OCI-LY7 (cell line): ENCODE data around the gene SRSF5. TPM values are rescaled to one million over a fixed set of nuclear protein-coding genes. Genes with fewer than 3 reads are reported as not detected.

Experiments
- BruUV-seq: library from RNA; stranded (reverse); fragments of 400-500 nt; replicated peaks from 2 replicates; lab custom pipeline; 2021; lab: Mats Ljungman, UMichigan
- CTCF ChIA-PET: fragments of 300-600 bp; sonication (Branson Sonifier 250); formaldehyde crosslinking; loops from one replicate; lab custom pipeline; 2022; ENCODE audit warnings: antibody characterized with exemption; ENCODE audit not compliant: unreplicated experiment; lab: Charles Lee
- POLR2A ChIA-PET: fragments of 300-600 bp; sonication (Branson Sonifier 250); formaldehyde crosslinking; loops from one replicate; lab custom pipeline; 2022; ENCODE audit warnings: antibody characterized with exemption; lab: Charles Lee
- DNase-seq: peaks from one replicate; pipeline ENCODE4 v3.0.0-alpha.2; 2015; ENCODE audit warnings: low spot score
- H2AFZ ChIP-seq: fragments of 200-600 bp; sonication (generic), shearing (Covaris generic); 2 replicates; pipeline ENCODE4 v1.6.1; 2014; ENCODE audit warnings: mild to moderate bottlenecking, antibody characterized with exemption, low read length, moderate library complexity
- H3K27ac ChIP-seq: fragments of 200-600 bp; sonication (generic); 2 replicates; pipeline ENCODE4 v1.5.1; 2014; ENCODE audit warnings: mixed run types, low read depth, mild to moderate bottlenecking, moderate library complexity, low read length, inconsistent platforms; ENCODE audit not compliant: poor library complexity, severe bottlenecking
- H3K36me3 ChIP-seq: fragments of 200-600 bp; sonication (generic); 2 replicates; pipeline ENCODE4 v1.6.1; 2014; ENCODE audit warnings: mild to moderate bottlenecking, antibody characterized with exemption, low read length, moderate library complexity, mixed read lengths; ENCODE audit not compliant: insufficient read depth
- H3K4me1 ChIP-seq: fragments of 200-600 bp; sonication (generic); 2 replicates; pipeline ENCODE4 v1.5.1; 2014; ENCODE audit warnings: mild to moderate bottlenecking, low read length; ENCODE audit not compliant: insufficient read depth, poor library complexity, severe bottlenecking
- H3K4me2 ChIP-seq: fragments of 200-600 bp; sonication (generic); 2 replicates; pipeline ENCODE4 v1.6.1; 2014; ENCODE audit warnings: mild to moderate bottlenecking, low read length
- H3K4me3 ChIP-seq: fragments of 200-600 bp; sonication (generic); 2 replicates; pipeline ENCODE4 v1.5.1; 2014; ENCODE audit warnings: mild to moderate bottlenecking, low read depth, low read length; ENCODE audit not compliant: poor library complexity, severe bottlenecking
- H3K79me2 ChIP-seq: fragments of 200-600 bp; sonication (generic); 2 replicates; pipeline ENCODE4 v1.6.1; 2016; ENCODE audit warnings: low read depth, mild to moderate bottlenecking, low read length, moderate library complexity, mixed read lengths; ENCODE audit not compliant: insufficient read depth
- H3K9me2 ChIP-seq: fragments of 200-600 bp; sonication (generic); 2 replicates; pipeline ENCODE4 v1.6.1; 2016; ENCODE audit warnings: mild to moderate bottlenecking, low read length, mixed read lengths; ENCODE audit not compliant: insufficient read depth
- H3K9me3 ChIP-seq: fragments of 200-600 bp; sonication (generic); 2 replicates; pipeline ENCODE4 v1.6.1; 2014; ENCODE audit warnings: mild to moderate bottlenecking, mixed run types, low read length, mixed read lengths
- H4K20me1 ChIP-seq: fragments of 200-600 bp; sonication (generic); 2 replicates; pipeline ENCODE4 v1.6.1; 2014; ENCODE audit warnings: mild to moderate bottlenecking, antibody characterized with exemption, low read length, moderate library complexity, mixed read lengths; ENCODE audit not compliant: insufficient read depth
- EZH2phosphoT487 ChIP-seq: fragments of 200-600 bp; sonication (generic); IDR thresholded peaks from 2 replicates; pipeline ENCODE4 v1.6.1; 2018; ENCODE audit warnings: low read depth, borderline replicate concordance, mild to moderate bottlenecking, mixed run types, antibody characterized with exemption, low read length, moderate library complexity, mixed read lengths
- intact Hi-C: fragments of 100-400 bp; cut with micrococcal nuclease; formaldehyde crosslinking; loops from one replicate; pipeline ENCODE4 v1.10.0; 2022; ENCODE audit not compliant: unreplicated experiment
- total RNA-seq, 2 experiments: library from RNA; depleted of rRNA in 1 of 2; stranded (reverse); fragments of >200 nt in 1 of 2; shearing (Covaris generic) in 1 of 2; gene quantifications; 2 replicates each; pipeline ENCODE4 v1.2.3, GENCODE V29; 2014 to 2022
- TF ChIP-seq, protein P1 (sequence below): fragments of 200-600 bp; sonication (generic); conservative IDR thresholded peaks from 2 replicates; pipeline ENCODE4 v1.5.1; 2014; ENCODE audit warnings: mild to moderate bottlenecking, antibody characterized with exemption, low read length, moderate library complexity, mixed read lengths

The SRSF5 gene
- total RNA-seq, 2 experiments from 2014 or later: 341 to 474 TPM

DNA sequence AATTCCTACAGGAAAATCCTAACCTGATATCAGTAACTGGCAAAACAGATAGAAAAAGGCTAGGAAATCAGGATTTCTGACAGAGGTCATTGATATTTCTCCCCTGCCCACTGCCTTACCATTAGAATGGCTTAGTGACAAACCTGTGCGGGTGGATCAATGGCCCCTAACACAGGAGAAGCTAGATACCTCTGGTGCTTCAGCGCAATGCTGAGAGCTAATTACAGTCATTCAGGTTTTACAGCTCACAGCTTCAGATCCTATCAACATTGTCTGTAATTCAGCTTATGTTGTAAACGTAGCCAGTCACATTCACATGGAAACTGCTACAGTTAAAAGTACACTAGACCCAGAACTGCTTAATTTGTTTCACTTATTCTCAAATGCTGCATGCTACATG, 47.5 kb downstream of the SRSF5 start:
- Histone ChIP-seq H3K36me3 (no peaks in the 10 kb centered on the region), H4K20me1 (no peaks in the 10 kb centered on the region), H2AFZ (no peak overlapping the region), H3K4me3 (no peak overlapping the region), H3K79me2 (no peaks in the 10 kb centered on the region), H3K4me2 (no peak overlapping the region), H3K9me3 (no peaks in the 10 kb centered on the region), H3K4me1 (no peaks in the 10 kb centered on the region), H3K27ac (no peak overlapping the region), H3K9me2 (no peaks in the 10 kb centered on the region)
- no peak for DNase-seq
- CTCF ChIA-PET: no interaction called here
- TF ChIP-seq EZH2phosphoT487: no peak
- TF ChIP-seq, protein P1, sequence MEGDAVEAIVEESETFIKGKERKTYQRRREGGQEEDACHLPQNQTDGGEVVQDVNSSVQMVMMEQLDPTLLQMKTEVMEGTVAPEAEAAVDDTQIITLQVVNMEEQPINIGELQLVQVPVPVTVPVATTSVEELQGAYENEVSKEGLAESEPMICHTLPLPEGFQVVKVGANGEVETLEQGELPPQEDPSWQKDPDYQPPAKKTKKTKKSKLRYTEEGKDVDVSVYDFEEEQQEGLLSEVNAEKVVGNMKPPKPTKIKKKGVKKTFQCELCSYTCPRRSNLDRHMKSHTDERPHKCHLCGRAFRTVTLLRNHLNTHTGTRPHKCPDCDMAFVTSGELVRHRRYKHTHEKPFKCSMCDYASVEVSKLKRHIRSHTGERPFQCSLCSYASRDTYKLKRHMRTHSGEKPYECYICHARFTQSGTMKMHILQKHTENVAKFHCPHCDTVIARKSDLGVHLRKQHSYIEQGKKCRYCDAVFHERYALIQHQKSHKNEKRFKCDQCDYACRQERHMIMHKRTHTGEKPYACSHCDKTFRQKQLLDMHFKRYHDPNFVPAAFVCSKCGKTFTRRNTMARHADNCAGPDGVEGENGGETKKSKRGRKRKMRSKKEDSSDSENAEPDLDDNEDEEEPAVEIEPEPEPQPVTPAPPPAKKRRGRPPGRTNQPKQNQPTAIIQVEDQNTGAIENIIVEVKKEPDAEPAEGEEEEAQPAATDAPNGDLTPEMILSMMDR: no peak
- no TSS peak for BruUV-seq
- POLR2A ChIA-PET: interaction anchor here (0.5 kb wide), 1 partner anchor 373 kb away, joined by 3 read pairs; no protein-coding TSS in a partner anchor
- intact Hi-C loops: loop anchor here (10.0 kb wide), 1 partner anchor 230 kb away; no protein-coding TSS in a partner anchor

DNA sequence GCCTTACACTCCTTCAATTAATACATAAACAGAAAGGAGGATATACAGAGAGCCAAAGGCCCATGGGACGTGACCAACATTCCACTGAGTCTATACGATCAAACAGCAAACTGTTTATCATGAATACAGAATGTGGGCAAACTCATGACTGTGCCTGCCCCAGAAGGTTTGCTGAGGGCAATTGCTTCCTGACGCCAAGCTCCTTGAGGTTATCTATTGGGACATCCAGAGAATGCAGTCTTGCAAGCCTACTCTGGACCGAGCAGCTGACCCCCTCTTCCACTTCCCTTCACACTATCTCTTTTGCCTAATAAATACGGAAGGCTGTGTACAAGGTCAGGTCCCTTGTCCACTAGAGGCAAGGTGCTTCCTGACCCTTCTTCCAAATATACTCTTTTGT, 48.6 kb downstream of the SRSF5 start:
- no peak for TF ChIP-seq EZH2phosphoT487
- TF ChIP-seq, protein P1: no peak
- H3K9me2 ChIP-seq: no peaks in the 10 kb centered on the region
- no peak overlapping the region for H3K4me3 ChIP-seq
- H2AFZ ChIP-seq: no peak overlapping the region
- no peaks in the 10 kb centered on the region for H4K20me1 ChIP-seq
- H3K79me2 ChIP-seq: no peaks in the 10 kb centered on the region
- DNase-seq: no peak
- H3K4me1 ChIP-seq: no peaks in the 10 kb centered on the region
- ChIA-PET CTCF (no interaction called here), POLR2A (no interaction called here)
- no peaks in the 10 kb centered on the region for H3K36me3 ChIP-seq
- intact Hi-C loops: loop anchor here (5.0 to 10.0 kb wide), 2 partner anchors 83 to 231 kb away; no protein-coding TSS in a partner anchor
- no TSS peak for BruUV-seq
- no peak overlapping the region for H3K4me2 ChIP-seq
- H3K27ac ChIP-seq: no peak overlapping the region
- H3K9me3 ChIP-seq: no peaks in the 10 kb centered on the region

DNA sequence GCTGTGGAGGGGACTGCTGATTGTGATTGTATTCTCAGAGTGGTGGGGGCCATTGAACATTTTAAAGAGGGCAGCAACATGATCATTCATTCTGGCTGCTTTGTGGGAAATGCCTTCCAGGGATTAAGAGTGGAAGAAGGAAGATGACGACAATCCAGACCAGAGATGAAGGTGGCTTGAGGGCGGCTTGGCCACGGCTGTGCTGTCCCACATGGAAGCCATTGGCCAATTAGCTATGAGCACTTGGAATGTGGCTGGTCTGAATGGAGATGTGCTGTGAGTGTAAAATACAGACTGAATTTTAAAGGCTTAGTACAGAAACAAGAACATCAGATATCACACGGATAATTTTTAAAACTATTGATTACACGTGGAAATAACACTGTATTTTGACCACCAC, 49.3 kb downstream of the SRSF5 start:
- Histone ChIP-seq H3K9me2 (no peaks in the 10 kb centered on the region), H3K27ac (no peak overlapping the region), H3K4me3 (no peak overlapping the region), H3K4me2 (no peak overlapping the region), H2AFZ (no peak overlapping the region), H4K20me1 (no peaks in the 10 kb centered on the region), H3K9me3 (no peaks in the 10 kb centered on the region), H3K4me1 (no peaks in the 10 kb centered on the region), H3K79me2 (no peaks in the 10 kb centered on the region), H3K36me3 (no peaks in the 10 kb centered on the region)
- no peak for TF ChIP-seq EZH2phosphoT487
- TF ChIP-seq, protein P1: no peak
- ChIA-PET CTCF (no interaction called here), POLR2A (interaction anchor here (0.6 kb wide), 1 partner anchor 700 kb away, joined by 3 read pairs; no protein-coding TSS in a partner anchor)
- DNase-seq: no peak
- intact Hi-C loops: loop anchor here (5.0 to 10.0 kb wide), 2 partner anchors 84 to 231 kb away; no protein-coding TSS in a partner anchor
- no TSS peak for BruUV-seq
